ENCODE results near the gene MRPL58.

MRPL58 gene

DNA sequence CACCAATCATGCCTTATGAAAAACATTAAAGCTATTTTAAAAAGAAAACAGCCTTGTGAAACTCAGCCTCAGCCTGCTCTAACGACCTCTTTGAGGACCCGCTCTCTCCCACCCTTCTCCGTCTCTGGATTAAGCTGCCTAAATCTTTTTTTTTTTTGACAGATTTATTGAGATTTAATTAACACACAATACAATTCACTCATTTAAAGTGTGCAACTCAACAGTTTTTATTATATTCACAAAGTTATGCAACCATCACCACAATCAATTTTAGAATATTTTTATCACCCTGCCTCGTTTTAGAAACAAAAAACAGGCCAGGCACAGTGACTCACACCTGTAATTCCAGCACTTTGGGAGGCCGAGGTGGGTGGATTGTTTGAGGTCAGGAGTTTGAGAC lies 16.6 kb upstream of the MRPL58 start:
- H3K4me3 ChIP-seq (ENCODE audit: low read depth, low read length), result no peak overlapping the region
- H3K4me2 ChIP-seq (ENCODE audit: low read length), result no peak overlapping the region
- H3K79me1 ChIP-seq (ENCODE audit: low read length), result no peaks in the 10 kb centered on the region
- H2BK120ac ChIP-seq (ENCODE audit: insufficient read depth, low read length, poor library complexity), result no peak overlapping the region
- no peaks in the 10 kb centered on the region for H3K79me2 ChIP-seq (ENCODE audit: control insufficient read depth, insufficient read depth, low read length, poor library complexity)
- H3K9ac ChIP-seq (ENCODE audit: low read length), result no peak overlapping the region
- no peak overlapping the region for H3K27ac ChIP-seq (ENCODE audit: low read depth, low read length)
- no peak overlapping the region for H4K8ac ChIP-seq (ENCODE audit: low read depth, low read length)
- no peak overlapping the region for H2BK12ac ChIP-seq (ENCODE audit: low read length)
- WGBS (ENCODE audit: extremely low coverage, insufficient coverage, insufficient read length), result no CpG with 5 or more reads among the region's 5 CpGs
- peaks cover 4 to 7% of the 10 kb centered on the region in 2 experiments for H3K36me3 ChIP-seq (ENCODE audit: control insufficient read depth in 1 of 2, insufficient read depth in 2 of 2, low read length in 2 of 2)
- peaks cover 4 to 8% of the 10 kb centered on the region in 2 experiments for H3K4me1 ChIP-seq (ENCODE audit: control insufficient read depth in 1 of 2, insufficient read depth in 2 of 2, low read length in 2 of 2)
- H4K12ac ChIP-seq (ENCODE audit: low read depth, low read length), result no peak overlapping the region
- H2BK5ac ChIP-seq (ENCODE audit: low read depth, low read length, poor library complexity), result no peak overlapping the region
- H3K9me3 ChIP-seq (ENCODE audit: insufficient read depth, low read depth, low read length), result no peaks in the 10 kb centered on the region
- no peak overlapping the region for H4K91ac ChIP-seq (ENCODE audit: low read depth, low read length)
- no peak overlapping the region for H2AK5ac ChIP-seq (ENCODE audit: low read length)
- H3K14ac ChIP-seq (ENCODE audit: low read length), result no peak overlapping the region
- H3K27me3 ChIP-seq (ENCODE audit: insufficient read depth, low read length), result no peaks in the 10 kb centered on the region
- H3K23ac ChIP-seq (ENCODE audit: low read length), result no peak overlapping the region
- no peak overlapping the region for H3K4ac ChIP-seq (ENCODE audit: low read depth, low read length)
- H2AFZ ChIP-seq (ENCODE audit: insufficient read depth, low read length, poor library complexity), result no peak overlapping the region
- H3K18ac ChIP-seq (ENCODE audit: low read length), result no peak overlapping the region
- no peak for DNase-seq

DNA sequence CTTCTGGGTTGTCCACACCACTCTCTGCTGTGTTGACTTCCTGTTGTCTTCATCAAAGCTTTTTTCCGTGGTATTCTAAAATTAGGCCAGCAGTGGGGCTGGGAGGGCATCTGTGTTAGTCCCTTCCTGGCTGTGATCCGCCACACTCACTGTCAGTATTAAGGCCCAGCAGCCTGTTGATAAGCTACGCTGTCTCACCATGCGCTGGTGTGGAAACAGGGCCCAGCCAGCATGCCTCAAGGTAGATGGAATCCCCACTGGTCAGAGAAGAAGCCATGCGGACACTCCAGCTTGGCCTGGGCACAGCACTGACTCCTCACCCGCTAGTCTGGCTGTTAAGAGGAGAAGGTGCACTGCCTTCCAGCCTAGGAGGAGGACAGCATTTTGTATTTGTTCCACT lies 13.7 kb upstream of the MRPL58 start:
- Histone ChIP-seq H3K4ac (ENCODE audit: low read depth, low read length) (no peak overlapping the region), H3K79me1 (ENCODE audit: low read length) (no peaks in the 10 kb centered on the region), H3K36me3 (ENCODE audit: control insufficient read depth in 1 of 2, insufficient read depth in 2 of 2, low read length in 2 of 2) (peaks cover 29 to 30% of the 10 kb centered on the region in 2 experiments), H3K23ac (ENCODE audit: low read length) (no peak overlapping the region), H4K91ac (ENCODE audit: low read depth, low read length) (no peak overlapping the region), H3K4me3 (ENCODE audit: low read depth, low read length) (no peak overlapping the region), H2AK5ac (ENCODE audit: low read length) (no peak overlapping the region), H2BK5ac (ENCODE audit: low read depth, low read length, poor library complexity) (no peak overlapping the region), H2BK12ac (ENCODE audit: low read length) (no peak overlapping the region), H3K18ac (ENCODE audit: low read length) (no peak overlapping the region), H4K8ac (ENCODE audit: low read depth, low read length) (no peak overlapping the region), H3K79me2 (ENCODE audit: control insufficient read depth, insufficient read depth, low read length, poor library complexity) (no peaks in the 10 kb centered on the region), H2AFZ (ENCODE audit: insufficient read depth, low read length, poor library complexity) (no peak overlapping the region), H3K4me1 (ENCODE audit: control insufficient read depth in 1 of 2, insufficient read depth in 2 of 2, low read length in 2 of 2) (no peaks in the 10 kb centered on the region), H3K9ac (ENCODE audit: low read length) (no peak overlapping the region), H4K12ac (ENCODE audit: low read depth, low read length) (no peak overlapping the region), H3K27ac (ENCODE audit: low read depth, low read length) (no peak overlapping the region), H2BK120ac (ENCODE audit: insufficient read depth, low read length, poor library complexity) (no peak overlapping the region), H3K27me3 (ENCODE audit: insufficient read depth, low read length) (no peaks in the 10 kb centered on the region), H3K9me3 (ENCODE audit: insufficient read depth, low read depth, low read length) (no peaks in the 10 kb centered on the region), H3K14ac (ENCODE audit: low read length) (no peak overlapping the region), H3K4me2 (ENCODE audit: low read length) (no peak overlapping the region)
- DNase-seq, result no peak
- WGBS (ENCODE audit: extremely low coverage, insufficient coverage, insufficient read length), result no CpG with 5 or more reads among the region's 6 CpGs

DNA sequence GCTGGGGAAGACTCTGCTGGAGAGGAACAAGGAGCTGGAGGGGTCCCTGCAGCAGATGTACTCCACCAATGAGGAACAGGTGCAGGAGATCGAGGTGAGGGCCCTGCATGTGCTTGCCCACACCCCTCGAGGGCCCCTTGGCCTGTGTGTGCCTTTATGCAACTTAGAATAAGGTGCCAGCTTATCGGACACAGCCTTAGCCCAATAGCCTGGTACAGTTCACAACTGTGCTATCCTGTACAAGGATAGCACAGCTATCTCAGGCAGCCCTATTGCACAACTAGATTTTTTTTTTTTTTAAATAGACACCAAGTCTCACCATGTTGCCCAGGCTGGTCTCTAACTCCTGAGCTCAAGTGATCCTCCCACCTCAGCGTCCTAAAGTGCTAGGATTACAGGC lies 12.9 kb upstream of the MRPL58 start:
- no peak for DNase-seq
- H2BK120ac ChIP-seq (ENCODE audit: insufficient read depth, low read length, poor library complexity), result no peak overlapping the region
- H3K79me2 ChIP-seq (ENCODE audit: control insufficient read depth, insufficient read depth, low read length, poor library complexity), result no peaks in the 10 kb centered on the region
- H3K36me3 ChIP-seq (ENCODE audit: control insufficient read depth in 1 of 2, insufficient read depth in 2 of 2, low read length in 2 of 2), result peaks cover 35 to 36% of the 10 kb centered on the region in 2 experiments
- no peak overlapping the region for H3K23ac ChIP-seq (ENCODE audit: low read length)
- H3K14ac ChIP-seq (ENCODE audit: low read length), result no peak overlapping the region
- no peak overlapping the region for H3K18ac ChIP-seq (ENCODE audit: low read length)
- no peak overlapping the region for H3K4me3 ChIP-seq (ENCODE audit: low read depth, low read length)
- no peak overlapping the region for H4K91ac ChIP-seq (ENCODE audit: low read depth, low read length)
- H2BK5ac ChIP-seq (ENCODE audit: low read depth, low read length, poor library complexity), result no peak overlapping the region
- no peak overlapping the region for H3K4ac ChIP-seq (ENCODE audit: low read depth, low read length)
- H3K4me1 ChIP-seq (ENCODE audit: control insufficient read depth in 1 of 2, insufficient read depth in 2 of 2, low read length in 2 of 2), result no peaks in the 10 kb centered on the region
- no peaks in the 10 kb centered on the region for H3K9me3 ChIP-seq (ENCODE audit: insufficient read depth, low read depth, low read length)
- no peak overlapping the region for H2AK5ac ChIP-seq (ENCODE audit: low read length)
- H3K27ac ChIP-seq (ENCODE audit: low read depth, low read length), result no peak overlapping the region
- WGBS (ENCODE audit: extremely low coverage, insufficient coverage, insufficient read length), result no CpG with 5 or more reads among the region's 4 CpGs
- H3K4me2 ChIP-seq (ENCODE audit: low read length), result no peak overlapping the region
- no peak overlapping the region for H4K12ac ChIP-seq (ENCODE audit: low read depth, low read length)
- H2AFZ ChIP-seq (ENCODE audit: insufficient read depth, low read length, poor library complexity), result no peak overlapping the region
- no peak overlapping the region for H3K9ac ChIP-seq (ENCODE audit: low read length)
- H3K79me1 ChIP-seq (ENCODE audit: low read length), result no peaks in the 10 kb centered on the region
- no peaks in the 10 kb centered on the region for H3K27me3 ChIP-seq (ENCODE audit: insufficient read depth, low read length)
- no peak overlapping the region for H4K8ac ChIP-seq (ENCODE audit: low read depth, low read length)
- no peak overlapping the region for H2BK12ac ChIP-seq (ENCODE audit: low read length)

DNA sequence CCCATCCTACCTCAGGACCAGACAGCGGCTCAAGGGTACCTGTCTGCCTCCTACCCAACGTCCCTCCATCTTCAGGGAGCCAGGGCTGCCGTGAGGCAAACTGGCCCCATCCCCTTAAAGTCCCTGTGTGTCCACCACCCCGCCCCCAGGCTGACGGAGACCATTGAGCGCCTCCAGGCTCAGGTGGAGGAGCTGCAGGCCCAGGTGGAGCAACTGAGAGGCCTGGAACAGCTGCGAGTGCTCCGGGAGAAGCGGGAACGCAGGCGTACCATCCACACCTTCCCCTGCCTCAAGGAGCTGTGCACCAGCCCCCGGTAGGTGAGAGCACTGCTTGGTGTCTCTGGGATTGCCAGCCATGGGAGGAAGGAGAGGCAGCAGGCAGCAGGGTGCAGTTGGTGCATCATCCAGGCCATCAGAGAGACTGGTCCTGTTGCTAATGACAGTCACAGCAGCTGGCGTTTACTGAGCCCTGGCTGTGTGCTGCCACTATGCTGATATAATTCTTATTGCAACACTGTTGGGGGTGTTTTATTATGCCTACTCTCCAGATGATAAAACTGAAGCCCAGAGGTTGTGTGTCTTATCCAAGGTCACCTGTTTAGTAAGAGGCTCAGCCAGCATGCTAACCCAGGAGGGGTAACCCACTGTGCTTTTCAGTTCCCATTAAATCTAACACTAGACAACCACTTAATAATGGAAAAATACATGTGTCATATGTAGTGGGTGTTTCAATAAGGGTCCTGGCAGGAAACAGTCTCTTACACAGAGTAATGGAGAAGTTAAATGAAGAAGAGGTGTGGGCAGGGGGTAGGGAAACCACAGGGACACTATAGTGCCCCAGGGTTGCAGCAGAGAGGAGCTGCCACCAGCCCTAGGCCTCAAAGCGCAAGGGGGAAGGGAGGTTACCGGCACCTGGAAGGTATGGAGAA lies 10.3 kb upstream of the MRPL58 start:
- Histone ChIP-seq H3K14ac (ENCODE audit: low read length) (no peak overlapping the region), H2AK5ac (ENCODE audit: low read length) (no peak overlapping the region)
- no CpG with 5 or more reads among the region's 15 CpGs for WGBS (ENCODE audit: extremely low coverage, insufficient coverage, insufficient read length)

More for the DNA sequence above, 10.3 kb upstream of the MRPL58 start:
- DNase-seq, result no peak
- H2BK120ac ChIP-seq (ENCODE audit: insufficient read depth, low read length, poor library complexity), result no peak overlapping the region
- H3K27me3 ChIP-seq (ENCODE audit: insufficient read depth, low read length), result no peaks in the 10 kb centered on the region
- no peak overlapping the region for H4K8ac ChIP-seq (ENCODE audit: low read depth, low read length)
- H3K23ac ChIP-seq (ENCODE audit: low read length), result no peak overlapping the region
- H2BK12ac ChIP-seq (ENCODE audit: low read length), result no peak overlapping the region
- no peak overlapping the region for H3K4me3 ChIP-seq (ENCODE audit: low read depth, low read length)
- H3K4me2 ChIP-seq (ENCODE audit: low read length), result no peak overlapping the region
- no peak overlapping the region for H3K27ac ChIP-seq (ENCODE audit: low read depth, low read length)
- H2BK5ac ChIP-seq (ENCODE audit: low read depth, low read length, poor library complexity), result no peak overlapping the region
- no peaks in the 10 kb centered on the region for H3K79me1 ChIP-seq (ENCODE audit: low read length)
- H3K4me1 ChIP-seq (ENCODE audit: control insufficient read depth in 1 of 2, insufficient read depth in 2 of 2, low read length in 2 of 2), result no peaks in the 10 kb centered on the region
- H3K36me3 ChIP-seq (ENCODE audit: control insufficient read depth in 1 of 2, insufficient read depth in 2 of 2, low read length in 2 of 2), result peaks cover 37 to 41% of the 10 kb centered on the region in 2 experiments
- H4K12ac ChIP-seq (ENCODE audit: low read depth, low read length), result no peak overlapping the region
- no peak overlapping the region for H3K18ac ChIP-seq (ENCODE audit: low read length)
- H3K79me2 ChIP-seq (ENCODE audit: control insufficient read depth, insufficient read depth, low read length, poor library complexity), result no peaks in the 10 kb centered on the region
- H3K9me3 ChIP-seq (ENCODE audit: insufficient read depth, low read depth, low read length), result no peaks in the 10 kb centered on the region
- no peak overlapping the region for H4K91ac ChIP-seq (ENCODE audit: low read depth, low read length)
- H2AFZ ChIP-seq (ENCODE audit: insufficient read depth, low read length, poor library complexity), result no peak overlapping the region
- no peak overlapping the region for H3K9ac ChIP-seq (ENCODE audit: low read length)
- H3K4ac ChIP-seq (ENCODE audit: low read depth, low read length), result no peak overlapping the region
